SH-SY5Y (cell line): ENCODE results near the gene RNASE4.

Experiments
- GATA2 ChIP-seq: IDR thresholded peaks from 2 replicates; pipeline ENCODE4 v1.6.1; 2011; ENCODE audit warnings: mild to moderate bottlenecking, low read depth, low read length
- GATA3 ChIP-seq: IDR thresholded peaks from 2 replicates; pipeline ENCODE4 v1.6.1; 2011; ENCODE audit warnings: low read depth, mild to moderate bottlenecking, low read length, moderate library complexity

- TF ChIP-seq GATA2, result no peak
- no peak for TF ChIP-seq GATA3
Measured at GRCh38 chr14:20671597-20672283, 12.6 kb upstream of the RNASE4 start.
